Cardiac muscle cell (in vitro differentiated cells and primary cell): Measurements from ENCODE around the gene SLC2A1. TPM values are rescaled to one million over a fixed set of nuclear protein-coding genes. Genes with fewer than 3 reads are reported as not detected.

ENCODE experiments used
- DNase-seq, 2 donors: peaks; one replicate each; pipeline versions ENCODE4 v3.0.0 to v3.0.0-alpha.2; 2010 to 2017; ENCODE audit warnings: low read depth in 1 of 2, low spot score in 1 of 2
- H3K27ac ChIP-seq: fragments of 200-600 bp; sonication (generic); 2 replicates; pipeline ENCODE4 v1.5.1; 2016
- H3K27me3 ChIP-seq: fragments of 200-600 bp; sonication (generic); 2 replicates; pipeline ENCODE4 v1.6.0; 2016; ENCODE audit warnings: control low read depth
- H3K36me3 ChIP-seq: fragments of 200-600 bp; sonication (generic); 2 replicates; pipeline ENCODE4 v1.5.1; 2016; ENCODE audit warnings: control low read depth
- H3K4me1 ChIP-seq: fragments of 200-600 bp; sonication (generic); 2 replicates; pipeline ENCODE4 v1.8.1; 2017; ENCODE audit warnings: low read depth, mild to moderate bottlenecking, mixed run types
- H3K4me3 ChIP-seq: fragments of 200-600 bp; sonication (generic); 2 replicates; pipeline ENCODE4 v1.5.1; 2016; ENCODE audit warnings: mild to moderate bottlenecking
- H3K9me3 ChIP-seq: fragments of 200-600 bp; sonication (generic); 2 replicates; pipeline ENCODE4 v1.5.1; 2017; ENCODE audit warnings: low read depth, mild to moderate bottlenecking, control low read depth
- polyA plus RNA-seq: library from polyadenylated mRNA; unstranded; fragments of >200 nt; fragmentation: Nextera tagmentation; extraction: Ambion mirVana; gene quantifications from 2 replicates; pipeline ENCODE4 v1.2.1, GENCODE V29; 2016
- total RNA-seq: library from RNA; depleted of rRNA; stranded (reverse); fragments of >200 nt; gene quantifications from 2 replicates; pipeline ENCODE4 v1.2.3, GENCODE V29; 2016
- TF ChIP-seq, protein P1 (sequence below): IDR thresholded peaks from 2 replicates; pipeline ENCODE4 v1.5.1; 2012; ENCODE audit warnings: low read depth, mild to moderate bottlenecking, low read length

SLC2A1 gene
- total and polyA plus RNA-seq, 2 experiments from 2014 or later = 243 to 714 TPM

DNA sequence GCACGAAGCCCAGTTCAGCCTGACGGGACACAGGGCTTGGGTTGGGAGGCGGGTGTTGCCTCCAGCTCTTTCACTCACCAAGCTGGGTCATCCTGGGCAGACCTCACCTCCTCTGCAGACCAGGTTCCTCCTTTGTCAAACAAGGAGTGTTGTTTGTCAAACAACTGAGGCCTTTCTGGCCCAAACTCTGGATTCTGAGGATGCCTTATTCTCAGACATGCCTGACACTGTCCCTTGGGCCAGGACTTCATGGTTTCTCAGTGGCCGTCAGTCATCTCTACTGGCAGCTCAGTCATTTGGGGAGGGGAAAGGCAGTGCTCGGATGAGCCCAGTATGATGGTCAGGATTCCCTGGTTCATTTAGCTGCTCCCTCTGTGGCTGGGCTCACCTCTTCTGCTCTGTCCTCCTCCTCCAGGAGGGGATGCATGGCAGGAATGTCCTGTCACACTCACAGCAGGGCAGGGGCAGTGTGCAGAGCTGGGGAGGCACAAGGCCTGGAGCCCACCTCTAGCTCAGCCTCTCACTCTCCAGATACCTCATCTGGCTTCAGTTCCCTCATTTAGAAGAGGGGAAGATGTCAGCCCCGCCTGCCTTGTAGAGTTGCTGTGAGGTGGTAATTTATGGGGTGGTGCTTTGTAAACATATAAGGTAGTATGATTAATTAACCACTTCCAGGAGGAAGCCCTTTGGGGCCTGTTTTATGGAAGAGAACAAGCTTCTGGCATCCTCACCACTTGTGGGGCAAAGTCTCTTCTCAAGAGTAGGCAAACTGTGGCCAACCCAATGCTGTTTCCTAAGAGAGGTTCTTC is 20.6 kb downstream of the SLC2A1 start:
- H3K36me3 ChIP-seq = peaks cover 57% of the 10 kb centered on the region
- no peak overlapping the region for H3K4me3 ChIP-seq
- TF ChIP-seq, protein P1, sequence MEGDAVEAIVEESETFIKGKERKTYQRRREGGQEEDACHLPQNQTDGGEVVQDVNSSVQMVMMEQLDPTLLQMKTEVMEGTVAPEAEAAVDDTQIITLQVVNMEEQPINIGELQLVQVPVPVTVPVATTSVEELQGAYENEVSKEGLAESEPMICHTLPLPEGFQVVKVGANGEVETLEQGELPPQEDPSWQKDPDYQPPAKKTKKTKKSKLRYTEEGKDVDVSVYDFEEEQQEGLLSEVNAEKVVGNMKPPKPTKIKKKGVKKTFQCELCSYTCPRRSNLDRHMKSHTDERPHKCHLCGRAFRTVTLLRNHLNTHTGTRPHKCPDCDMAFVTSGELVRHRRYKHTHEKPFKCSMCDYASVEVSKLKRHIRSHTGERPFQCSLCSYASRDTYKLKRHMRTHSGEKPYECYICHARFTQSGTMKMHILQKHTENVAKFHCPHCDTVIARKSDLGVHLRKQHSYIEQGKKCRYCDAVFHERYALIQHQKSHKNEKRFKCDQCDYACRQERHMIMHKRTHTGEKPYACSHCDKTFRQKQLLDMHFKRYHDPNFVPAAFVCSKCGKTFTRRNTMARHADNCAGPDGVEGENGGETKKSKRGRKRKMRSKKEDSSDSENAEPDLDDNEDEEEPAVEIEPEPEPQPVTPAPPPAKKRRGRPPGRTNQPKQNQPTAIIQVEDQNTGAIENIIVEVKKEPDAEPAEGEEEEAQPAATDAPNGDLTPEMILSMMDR = no peak
- H3K9me3 ChIP-seq = no peaks in the 10 kb centered on the region
- peaks cover 25% of the 10 kb centered on the region for H3K4me1 ChIP-seq
- H3K27ac ChIP-seq = peak overlapping the region; percentile 43
- H3K27me3 ChIP-seq = no peaks in the 10 kb centered on the region
- no peak for DNase-seq

DNA sequence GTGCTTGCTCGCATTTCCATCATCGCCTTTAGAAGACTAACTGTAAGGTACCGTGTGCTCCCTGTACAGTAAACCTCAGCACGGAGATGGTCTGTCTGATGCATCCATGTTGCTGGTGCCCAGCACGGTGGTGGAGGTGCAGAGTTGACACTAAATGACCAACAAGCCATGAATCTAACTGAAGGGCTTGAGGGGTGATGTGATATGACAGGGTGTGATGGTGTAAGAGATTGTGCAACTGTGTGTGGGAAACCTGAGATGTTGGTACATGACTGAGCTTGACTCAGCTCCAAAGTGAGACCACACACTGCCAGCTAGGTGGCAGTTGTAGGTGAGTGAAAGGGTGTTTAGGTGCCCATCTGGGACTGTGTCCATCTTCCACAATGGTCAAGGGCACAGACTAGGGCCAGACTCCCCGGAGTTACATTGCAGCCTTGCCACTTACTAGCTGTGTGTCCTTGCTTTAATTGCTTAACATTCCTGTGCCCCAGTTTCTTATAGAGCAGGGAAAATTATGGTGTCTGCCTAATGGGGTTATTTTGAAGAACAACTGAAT is 21.4 kb downstream of the SLC2A1 start:
- no peak overlapping the region for H3K4me3 ChIP-seq
- H3K27ac ChIP-seq = peak overlapping the region; percentile 73
- TF ChIP-seq, protein P1 = no peak
- peak in 1 of 2 donors; percentile 52 for DNase-seq
- H3K4me1 ChIP-seq = peaks cover 25% of the 10 kb centered on the region
- no peaks in the 10 kb centered on the region for H3K9me3 ChIP-seq
- peaks cover 50% of the 10 kb centered on the region for H3K36me3 ChIP-seq
- no peaks in the 10 kb centered on the region for H3K27me3 ChIP-seq

DNA sequence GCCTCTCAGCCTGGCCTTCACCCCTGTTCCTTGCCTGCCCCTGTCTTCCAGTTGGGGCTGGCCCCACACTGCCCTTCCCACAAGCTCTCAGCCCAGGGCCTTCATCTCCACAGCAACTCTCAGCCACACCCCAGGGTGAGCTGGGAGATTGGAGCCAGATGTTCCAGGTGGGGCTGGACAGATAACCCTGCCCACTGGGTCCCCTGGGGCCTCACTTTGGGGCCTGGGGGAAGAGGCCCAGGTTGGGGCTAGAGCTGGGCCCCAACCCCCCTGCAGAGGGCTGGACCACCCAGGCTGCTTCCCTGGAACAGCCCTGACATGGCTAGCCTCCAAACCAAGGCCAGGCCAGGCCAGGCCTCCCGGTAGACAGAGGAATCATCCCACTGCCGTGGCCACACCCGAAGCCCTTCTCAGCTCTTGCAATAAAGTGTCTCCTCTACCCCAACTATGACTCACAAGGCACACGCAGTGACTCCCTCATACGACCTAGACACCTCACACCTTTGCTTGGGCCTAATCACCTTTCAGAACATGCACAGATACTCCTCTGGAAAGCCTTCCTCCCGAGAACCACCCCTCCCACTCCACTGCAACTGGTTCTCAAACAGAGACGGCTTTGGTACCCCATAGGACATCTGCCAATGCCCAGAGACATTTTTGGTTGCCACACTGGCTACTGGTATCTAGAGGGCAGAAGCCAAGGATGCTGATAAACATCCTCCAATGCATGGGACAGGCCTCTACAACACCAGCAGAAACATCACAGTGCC is 22.2 kb downstream of the SLC2A1 start:
- Histone ChIP-seq H3K4me3 (no peak overlapping the region), H3K9me3 (no peaks in the 10 kb centered on the region), H3K27ac (peak overlapping the region; percentile 73), H3K27me3 (no peaks in the 10 kb centered on the region), H3K4me1 (peaks cover 22% of the 10 kb centered on the region), H3K36me3 (peaks cover 43% of the 10 kb centered on the region)
- peak in 1 of 2 donors; percentile 60 for DNase-seq
- TF ChIP-seq, protein P1 = no peak

DNA sequence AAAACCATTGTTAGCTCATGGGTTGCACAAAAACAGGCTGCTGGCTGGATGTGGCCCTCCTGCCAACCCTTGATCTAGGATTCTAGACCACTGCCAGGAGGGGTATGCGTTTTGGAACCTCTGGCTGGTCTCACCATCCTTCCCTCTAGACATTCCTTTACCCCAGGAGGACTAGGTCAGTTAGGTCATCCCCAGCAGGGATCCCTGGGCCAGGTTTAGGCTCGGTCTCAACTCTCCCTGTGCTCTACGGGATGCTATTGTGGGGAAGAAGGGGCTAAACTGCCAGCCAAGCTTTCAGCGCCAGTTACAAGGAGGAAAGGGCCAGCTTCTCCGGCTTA is 22.7 kb downstream of the SLC2A1 start:
- DNase-seq = no peak
- Histone ChIP-seq H3K4me3 (no peak overlapping the region), H3K9me3 (no peaks in the 10 kb centered on the region), H3K4me1 (peaks cover 18% of the 10 kb centered on the region), H3K27me3 (no peaks in the 10 kb centered on the region), H3K36me3 (peaks cover 37% of the 10 kb centered on the region), H3K27ac (peak overlapping the region; percentile 73)
- TF ChIP-seq, protein P1 = no peak

DNA sequence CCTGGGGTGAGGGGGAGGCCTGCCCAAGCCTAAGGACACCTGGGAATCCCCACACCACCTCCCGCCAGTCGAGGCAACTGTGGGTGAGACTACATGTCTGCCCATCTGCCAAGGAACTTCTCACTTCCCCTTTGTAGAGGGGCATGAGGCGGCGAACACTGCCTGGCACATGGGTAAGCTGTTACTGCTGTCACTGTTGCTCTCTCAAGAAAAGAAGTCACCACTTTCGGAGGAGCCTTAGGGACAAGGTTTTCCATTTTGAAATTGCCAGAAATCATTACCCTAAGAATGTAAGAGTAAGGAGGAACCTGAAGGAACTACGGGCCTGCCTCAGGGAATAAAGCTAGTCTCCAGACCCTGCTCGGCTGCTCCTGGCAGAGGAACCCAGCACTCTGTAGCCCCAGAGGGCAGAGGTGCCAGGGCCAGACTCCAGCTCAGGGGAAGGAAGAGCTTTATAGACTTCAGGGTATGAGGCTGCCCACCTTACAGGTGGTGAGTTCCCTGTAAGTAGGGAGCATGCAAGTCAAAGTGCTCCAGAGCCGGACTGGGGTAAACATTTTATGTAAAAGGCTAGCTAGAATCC is 23.3 kb downstream of the SLC2A1 start:
- no peak for DNase-seq
- peak overlapping the region; percentile 73 for H3K27ac ChIP-seq

More for the DNA sequence above, 23.3 kb downstream of the SLC2A1 start:
- Histone ChIP-seq H3K4me1 (peaks cover 15% of the 10 kb centered on the region), H3K36me3 (peaks cover 32% of the 10 kb centered on the region), H3K4me3 (no peak overlapping the region), H3K27me3 (no peaks in the 10 kb centered on the region), H3K9me3 (no peaks in the 10 kb centered on the region)
- TF ChIP-seq, protein P1 = no peak
